Activated CD4-positive, CD25-positive, alpha-beta regulatory T cell treated with anti-CD3 and anti-CD28 coated beads, Interleukin-2, amount 50 U/mL, for 24 hours (primary cell): ENCODE data around the gene C5orf34.
"Not testable (repeated sequence)": the region's sequence is repeated elsewhere in the genome, so short reads cannot be mapped to it uniquely, and the experiment has no call there.

Experiments
- ATAC-seq, 2 donors: fragments of 150-1000 bp; cut with Tn5 transposase; one replicate each; pipeline ENCODE4 v1.10.0; 2021; ENCODE audit warnings: mild to moderate bottlenecking in 1 of 2, moderate library complexity in 1 of 2

The C5orf34 gene

GRCh38 chr5:43514471-43514815 is 505 bp downstream of the C5orf34 start:
- ATAC-seq = peak; percentile 66 to 67

- no peak for ATAC-seq
Measured at GRCh38 chr5:43514025-43514424, 923 bp downstream of the C5orf34 start.

- not testable (repeated sequence) for ATAC-seq
Measured at GRCh38 chr5:43511062-43511461, 3.9 kb downstream of the C5orf34 start.

DNA sequence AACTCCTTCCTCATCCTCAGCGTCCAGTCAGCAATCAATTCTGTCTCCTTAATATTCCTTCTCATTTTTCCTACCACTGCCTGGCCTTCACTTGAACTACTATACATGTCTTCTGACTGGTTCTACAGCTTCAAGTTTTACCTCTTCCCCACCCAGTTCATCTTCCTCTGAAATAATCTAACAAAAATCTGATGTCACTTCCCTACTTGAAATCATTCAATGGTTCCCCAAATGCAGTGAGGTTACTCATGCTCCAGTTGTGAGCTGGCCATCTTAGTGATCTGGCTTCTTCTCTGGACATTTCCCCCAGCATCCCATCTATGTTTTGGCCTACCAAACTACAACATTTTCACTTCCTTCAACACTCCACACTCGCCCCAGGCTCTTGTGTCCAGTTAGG is 16.4 kb downstream of the C5orf34 start:
- no peak for ATAC-seq

DNA sequence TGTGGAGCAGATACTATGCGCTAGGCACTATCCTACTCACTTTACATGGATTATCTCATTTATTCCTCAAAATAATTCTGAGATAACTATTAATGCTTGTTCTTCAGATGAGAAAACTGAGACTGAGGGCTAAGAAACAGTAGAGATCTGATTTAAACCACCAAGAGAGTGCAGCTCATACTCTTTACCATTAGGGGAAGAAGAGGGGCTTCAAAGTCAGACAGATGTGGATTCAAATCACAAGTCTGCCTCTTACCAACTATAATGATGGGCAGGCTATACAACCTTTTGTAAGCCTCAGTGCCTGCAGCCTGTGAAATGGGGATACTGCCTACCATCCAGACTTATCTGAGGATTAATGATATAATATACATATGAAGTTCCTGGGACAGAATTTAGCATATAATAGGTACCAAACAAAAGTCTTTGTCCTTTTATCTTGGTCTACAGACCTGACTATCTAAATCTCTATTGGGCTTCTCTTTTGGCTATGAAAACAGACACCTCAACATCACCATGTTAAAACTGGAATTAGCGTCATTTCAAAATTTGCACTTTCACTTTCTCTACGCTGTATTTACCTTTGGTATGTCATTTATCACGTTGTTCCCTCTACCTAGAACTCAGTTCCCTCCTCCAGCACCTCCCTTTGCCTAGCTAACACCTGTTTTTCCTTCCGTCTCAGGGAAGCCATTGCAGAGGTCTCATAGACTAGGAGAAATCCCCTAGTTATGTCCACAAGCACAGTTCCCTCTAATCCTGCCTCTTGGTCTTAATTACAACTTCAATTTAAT is 17.4 kb downstream of the C5orf34 start:
- no peak for ATAC-seq

DNA sequence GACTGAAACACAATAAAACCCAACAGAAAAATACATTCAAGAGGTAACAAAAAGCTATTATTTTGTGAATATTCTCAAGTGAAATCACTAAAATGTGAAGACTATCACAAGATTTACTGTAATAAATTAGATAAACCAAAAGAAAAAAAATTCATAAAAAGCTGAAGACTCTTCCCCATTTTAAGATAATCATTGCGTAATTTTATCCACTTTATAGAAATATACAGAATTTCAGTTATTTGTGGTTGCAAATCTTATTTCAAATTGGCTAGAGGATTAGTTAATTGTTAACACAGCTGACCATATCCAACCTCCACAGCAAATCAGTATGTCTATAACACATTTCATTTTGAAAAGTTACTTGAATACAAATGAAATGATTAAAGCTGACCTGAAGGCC is 23.6 kb downstream of the C5orf34 start:
- no peak for ATAC-seq

GRCh38 chr5:43486353-43486752 is 28.6 kb downstream of the C5orf34 start:
- ATAC-seq = no peak

DNA sequence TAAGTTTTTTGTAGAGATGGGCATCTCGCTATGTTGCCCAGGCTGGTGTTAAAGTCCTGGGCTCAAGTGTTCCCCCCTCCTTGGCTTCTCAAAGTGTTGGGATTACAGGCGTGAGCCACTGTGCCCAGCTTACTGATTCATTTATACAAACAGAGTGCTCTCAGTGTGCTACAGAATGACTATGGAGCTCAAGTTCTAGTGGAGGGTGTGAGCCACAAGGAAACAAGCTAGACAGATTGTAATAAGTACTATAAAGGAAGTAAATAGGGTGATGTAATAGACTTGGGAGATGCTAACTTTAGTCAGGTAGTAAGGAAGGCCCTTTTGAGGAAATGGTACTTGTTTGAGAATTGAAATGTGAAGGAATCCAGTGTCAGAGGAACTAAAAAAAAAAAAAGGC is 29.5 kb downstream of the C5orf34 start:
- ATAC-seq = no peak

DNA sequence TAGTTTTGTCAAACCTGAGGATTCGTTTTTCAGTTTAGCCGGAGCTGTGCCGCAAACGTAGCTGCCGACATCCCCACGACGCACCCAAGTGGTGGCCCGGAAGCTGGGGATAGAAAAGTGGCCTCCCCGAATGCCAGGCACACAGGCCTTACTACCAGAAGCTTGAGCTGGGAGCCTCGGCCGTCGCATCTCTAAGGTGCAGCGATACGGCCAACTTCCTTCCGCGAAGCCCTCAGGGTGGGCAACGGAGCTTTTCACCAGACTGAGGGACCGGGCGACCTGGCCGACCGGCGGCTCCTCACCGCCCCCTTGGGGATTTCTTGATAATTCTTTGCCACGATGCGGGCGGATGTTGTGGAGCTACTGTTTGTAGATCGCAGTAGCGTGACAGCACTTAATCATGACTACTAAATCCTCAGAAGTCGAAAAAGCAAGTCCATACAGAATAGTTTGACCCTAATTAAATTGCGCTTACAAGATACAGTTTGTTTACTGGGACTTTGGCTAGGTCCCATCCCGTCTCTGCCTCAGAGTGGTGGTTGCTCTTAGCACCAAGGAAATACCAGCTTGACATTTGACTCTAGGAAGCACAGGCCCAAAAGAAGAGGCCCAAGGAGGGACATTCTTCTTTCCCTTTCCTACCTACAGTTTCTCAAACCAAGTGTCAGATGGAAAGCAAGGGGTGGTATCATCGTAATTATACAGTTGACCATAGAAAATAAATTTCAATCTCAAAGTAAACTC is 30.7 kb downstream of the C5orf34 start:
- peak; percentile 76 to 78 for ATAC-seq

DNA sequence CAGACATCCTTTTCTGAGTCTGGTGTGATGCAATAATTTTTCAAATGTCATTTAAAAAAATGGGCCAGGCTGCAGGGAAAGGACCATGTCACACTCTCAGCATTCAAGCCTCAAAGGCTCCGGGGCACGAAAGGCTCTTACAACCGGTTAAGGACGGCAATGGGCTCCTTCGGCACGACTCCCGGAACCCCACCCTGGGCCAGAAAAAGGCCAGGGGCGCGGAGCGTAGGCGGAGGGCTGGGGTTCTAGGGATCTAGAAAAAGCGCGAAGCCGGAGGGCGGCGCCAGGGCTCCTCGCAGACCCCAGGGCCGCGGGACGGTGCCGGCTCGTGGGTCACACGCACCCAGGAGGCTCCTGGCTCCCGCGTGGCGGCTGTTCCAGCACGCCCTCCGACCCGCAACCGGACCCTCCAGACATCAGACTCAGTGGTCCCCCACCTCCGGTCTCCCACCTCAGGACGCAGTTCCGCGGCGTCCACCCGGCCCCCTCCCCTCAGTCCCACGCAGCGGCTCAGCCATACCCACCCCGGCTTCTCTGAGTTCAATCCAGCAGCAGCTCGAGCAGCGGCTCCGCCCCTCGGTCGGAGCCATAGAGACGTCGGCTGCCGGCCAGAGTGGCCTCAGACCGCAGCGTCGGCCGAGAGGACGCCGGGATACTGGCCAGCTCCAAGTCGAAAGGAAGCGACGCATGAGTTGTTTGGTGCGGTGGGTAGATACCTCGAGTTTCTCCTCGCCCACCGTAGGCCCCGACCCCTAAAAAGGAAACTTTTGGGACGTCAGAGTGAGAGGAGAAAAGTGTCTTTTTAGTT is 31.4 kb downstream of the C5orf34 start, which contains the start of gene TMEM267:
Gene TMEM267, minus strand, starts transcription at position 568 of the 808 bp plus-strand sequence. CDS start 29,896 bp downstream, outside the sequence.
- peak; percentile 84 to 89 for ATAC-seq

DNA sequence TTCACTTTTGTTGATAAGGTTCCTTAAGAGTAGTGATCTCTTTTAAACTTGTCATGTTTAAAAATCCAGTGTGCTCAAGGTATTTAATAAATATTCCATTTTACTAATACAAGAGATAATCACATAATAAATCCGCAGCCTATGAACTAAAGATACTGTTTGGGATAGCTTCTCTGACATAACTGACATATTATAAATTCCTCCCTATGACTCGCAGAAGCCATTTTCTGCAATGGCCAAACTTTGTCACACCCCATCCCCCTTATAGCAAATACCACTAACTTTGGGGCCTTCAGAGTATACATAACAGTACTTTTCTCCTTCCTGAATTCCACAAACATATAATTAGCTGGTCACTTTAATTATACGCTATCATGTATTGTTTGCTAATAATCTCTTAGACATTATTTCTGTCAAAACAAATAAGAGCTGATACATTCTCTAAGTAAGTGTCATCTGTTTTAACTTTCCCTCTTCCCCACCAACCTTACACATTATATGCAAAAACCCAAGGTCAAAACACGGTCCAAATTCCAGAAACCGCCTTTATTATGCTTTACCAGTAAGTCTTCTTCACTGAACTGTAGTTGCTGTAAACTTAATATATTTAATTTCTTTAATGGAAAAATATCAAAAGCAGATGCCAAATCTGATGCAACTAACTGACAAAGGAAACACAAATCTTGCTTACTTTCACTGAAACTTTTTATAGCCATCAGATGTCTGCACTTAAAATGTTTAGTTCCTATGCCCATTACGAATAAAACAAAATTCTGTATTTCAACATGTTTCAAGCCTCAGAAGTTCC is 32.3 kb downstream of the C5orf34 start:
- ATAC-seq = no peak

GRCh38 chr5:43469671-43470391 is 45.1 kb downstream of the C5orf34 start:
- ATAC-seq = no peak

DNA sequence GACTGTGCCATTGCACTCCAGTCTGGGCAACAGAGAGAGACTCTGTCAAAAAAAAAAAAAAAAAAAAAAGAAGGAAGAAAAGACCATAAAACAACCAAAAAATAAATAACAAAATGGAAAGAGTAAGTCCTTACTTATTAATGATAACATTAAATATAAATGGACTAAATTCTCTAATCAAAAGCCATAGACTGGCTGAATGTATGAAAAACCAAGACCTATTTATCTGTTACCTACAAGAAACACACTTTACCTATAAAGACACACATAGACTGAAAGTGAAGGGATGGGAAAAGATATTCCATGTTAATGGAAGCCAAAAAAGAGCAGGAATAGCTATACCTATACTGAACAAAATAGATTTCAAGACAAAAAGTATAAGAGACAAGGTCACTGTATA is 47.8 kb downstream of the C5orf34 start:
- no peak for ATAC-seq

DNA sequence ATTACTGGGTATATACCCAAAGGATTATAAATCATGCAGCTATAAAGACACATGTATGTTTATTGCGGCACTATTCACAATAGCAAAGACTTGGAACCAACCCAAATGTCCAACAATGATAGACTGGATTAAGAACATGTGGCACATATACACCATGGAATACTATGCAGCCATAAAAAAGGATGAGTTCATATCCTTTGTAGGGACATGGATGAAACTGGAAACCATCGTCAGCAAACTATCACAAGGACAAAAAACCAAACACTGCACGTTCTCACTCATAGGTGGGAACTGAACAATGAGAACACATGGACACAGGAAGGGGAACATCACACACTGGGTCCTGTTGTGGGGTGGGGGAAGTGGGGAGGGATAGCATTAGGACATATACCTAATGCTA is 49.5 kb downstream of the C5orf34 start:
- ATAC-seq = not testable (repeated sequence)

DNA sequence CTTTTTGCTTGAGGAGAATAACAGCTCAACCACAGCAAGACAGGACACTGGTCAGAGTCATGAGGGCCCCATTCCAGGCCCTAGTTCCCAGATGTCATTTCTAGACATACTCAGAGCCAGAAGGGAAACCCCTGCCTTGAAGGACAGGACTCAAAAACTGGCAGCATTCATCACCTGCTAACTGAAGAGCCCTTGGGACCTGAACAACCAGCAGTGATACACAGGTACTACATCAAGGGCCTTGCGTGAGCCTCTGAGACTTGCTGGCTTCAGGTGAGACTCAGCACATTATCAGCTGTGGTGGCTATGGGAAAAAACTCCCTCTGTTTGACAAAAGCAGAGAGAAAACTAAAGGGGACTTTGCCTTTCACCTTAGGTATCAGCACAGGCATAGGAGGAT is 53.9 kb downstream of the C5orf34 start:
- ATAC-seq = no peak

- ATAC-seq = no peak
Measured at GRCh38 chr5:43456556-43456955, 58.4 kb downstream of the C5orf34 start.

- ATAC-seq = not testable (repeated sequence)
Measured at GRCh38 chr5:43441575-43441974, 73.4 kb downstream of the C5orf34 start.

DNA sequence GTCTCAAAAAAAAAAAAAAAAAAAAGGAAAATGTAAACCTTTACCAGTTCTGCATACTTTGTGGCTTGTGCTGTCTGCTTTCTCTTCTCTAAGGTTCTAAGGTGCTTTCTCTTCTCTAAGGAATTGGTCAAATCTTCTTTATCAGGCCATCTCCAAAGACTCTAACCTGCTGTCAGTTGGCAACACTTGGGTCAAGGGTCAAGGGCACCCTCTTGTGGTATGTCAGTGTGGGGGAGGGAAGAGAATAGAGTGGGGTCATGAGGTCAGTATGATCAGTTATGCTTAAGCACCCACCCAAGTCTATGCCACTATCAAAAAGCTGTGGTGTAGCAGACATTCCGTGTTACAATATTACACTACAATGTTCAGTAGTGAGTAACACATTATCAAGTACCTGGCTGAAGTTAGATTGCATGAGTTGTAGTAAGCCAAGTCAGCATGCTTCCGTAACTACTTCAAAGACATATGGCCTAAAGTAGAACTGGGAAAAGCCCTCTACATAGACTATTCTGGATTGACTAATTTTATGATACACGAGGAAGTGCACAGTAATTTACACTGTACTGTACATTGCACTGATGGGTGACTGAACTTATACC is 77.8 kb downstream of the C5orf34 start:
- no peak for ATAC-seq
